Thyroid gland (tissue), 4 donors: ENCODE data around the gene ZBTB8OS. TPM values are rescaled to one million over a fixed set of nuclear protein-coding genes. Genes with fewer than 3 reads are reported as not detected.
A peak's percentile ranks its signal among the peaks of the same experiment; 100 is the strongest.

Experiments
- DNase-seq, 2 donors: peaks; one replicate each; pipeline ENCODE4 v3.0.0-alpha.2; 2019
- H3K27ac ChIP-seq, 3 donors: fragments of 200-600 bp; sonication (generic); 1 replicate in 2 of 3; 2 replicates in 1 of 3; pipeline ENCODE4 v1.5.1; 2016 to 2019; ENCODE audit warnings: mild to moderate bottlenecking in 1 of 3, moderate library complexity in 1 of 3
- H3K27me3 ChIP-seq: fragments of 200-600 bp; sonication (generic); one replicate; pipeline ENCODE4 v1.5.1; 2019
- H3K36me3 ChIP-seq, 2 donors: fragments of 200-600 bp; sonication (generic); one replicate each; pipeline ENCODE4 v1.5.1; 2016 to 2019
- H3K4me1 ChIP-seq, 2 donors: fragments of 200-600 bp; sonication (generic); one replicate each; pipeline ENCODE4 v1.5.1; 2017 to 2019
- H3K4me3 ChIP-seq, 3 donors: fragments of 200-600 bp; sonication (generic); replicated peaks in 1 of 3; 1 replicate in 2 of 3; 2 replicates in 1 of 3; pipeline ENCODE4 v1.5.1; 2016; ENCODE audit warnings: mild to moderate bottlenecking in 1 of 3
- H3K9me3 ChIP-seq: fragments of 200-600 bp; sonication (generic); one replicate; pipeline ENCODE4 v1.5.1; 2017
- POLR2A ChIP-seq, 2 donors: fragments of 450-650 bp; IDR thresholded peaks; one replicate each; pipeline ENCODE4 v1.6.1; 2017; ENCODE audit warnings: antibody characterized with exemption in 2 of 2, mild to moderate bottlenecking in 2 of 2, moderate library complexity in 1 of 2
- WGBS, 2 donors: methylation state at CpG; one replicate each; pipeline ENCODE4 v1.1.5; 2017; 5-methylcytosine and 5-hydroxymethylcytosine counted together
- intact Hi-C: fragments of 100-400 bp; cut with DNase I; formaldehyde crosslinking; loops from one replicate; pipeline ENCODE4 v1.15.1; 2023
- total RNA-seq, 4 donors: library from RNA; depleted of rRNA; stranded (reverse); fragments of >200 nt; gene quantifications; one replicate each; pipeline ENCODE4 v1.2.3, GENCODE V29; 2016
- TF ChIP-seq, protein P1 (sequence below), 6 experiments: fragments of 200-600 bp in 3 of 6; fragments of 450-650 bp in 3 of 6; sonication (generic) in 3 of 6; IDR thresholded peaks; one replicate each; pipeline ENCODE4 v1.5.1; 2016 to 2019; ENCODE audit warnings: antibody characterized with exemption in 6 of 6, mild to moderate bottlenecking in 2 of 6, inconsistent platforms in 1 of 6, moderate library complexity in 1 of 6

The ZBTB8OS gene
- total RNA-seq, 4 donors from 2014 or later = 28.3 to 43.4 (median 34.9) TPM

DNA sequence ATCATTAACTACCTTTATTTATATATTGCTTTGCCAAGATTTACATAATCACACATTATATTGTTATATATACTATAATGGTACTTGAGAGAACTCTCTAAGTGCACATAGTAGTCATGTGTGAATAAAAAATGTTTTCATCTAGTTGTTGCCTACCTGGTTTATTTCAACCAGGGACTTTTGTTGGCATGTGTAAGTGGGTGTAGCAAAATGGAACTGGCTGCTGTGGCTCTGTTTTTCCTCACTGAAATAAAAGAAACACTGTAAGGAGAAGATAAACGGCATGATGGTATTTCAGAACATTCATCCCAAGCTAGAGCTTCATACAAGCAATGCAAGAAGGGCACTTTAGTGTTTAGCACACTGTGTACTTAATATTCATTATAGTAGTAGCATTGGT is 15.6 kb upstream of the ZBTB8OS start:
- WGBS, 2 donors = 37 to 56% methylated on average over 1 of the region's 1 CpG
- intact Hi-C loops = no loop called here
- H3K36me3 ChIP-seq = peaks cover 39 to 41% of the 10 kb centered on the region in 2 donors

DNA sequence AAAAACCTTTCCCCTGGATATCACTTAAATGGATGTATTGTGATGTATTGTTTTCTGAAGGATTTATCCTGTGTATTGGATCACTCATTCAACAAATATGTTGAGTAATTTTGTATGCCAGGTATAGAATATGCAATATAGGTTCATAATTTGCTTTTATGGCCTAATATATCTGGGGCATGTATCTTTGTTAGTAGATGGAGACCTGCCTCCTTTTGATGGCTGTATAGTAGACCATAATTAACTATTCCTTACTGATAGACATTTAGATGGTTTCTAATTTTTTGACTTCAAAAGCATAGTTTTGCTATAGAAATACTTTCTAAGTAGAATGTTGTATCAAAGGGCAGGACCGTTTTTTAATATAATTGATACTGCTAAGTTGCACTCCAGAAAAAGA is 9.2 kb upstream of the ZBTB8OS start:
- TF ChIP-seq, protein P1, sequence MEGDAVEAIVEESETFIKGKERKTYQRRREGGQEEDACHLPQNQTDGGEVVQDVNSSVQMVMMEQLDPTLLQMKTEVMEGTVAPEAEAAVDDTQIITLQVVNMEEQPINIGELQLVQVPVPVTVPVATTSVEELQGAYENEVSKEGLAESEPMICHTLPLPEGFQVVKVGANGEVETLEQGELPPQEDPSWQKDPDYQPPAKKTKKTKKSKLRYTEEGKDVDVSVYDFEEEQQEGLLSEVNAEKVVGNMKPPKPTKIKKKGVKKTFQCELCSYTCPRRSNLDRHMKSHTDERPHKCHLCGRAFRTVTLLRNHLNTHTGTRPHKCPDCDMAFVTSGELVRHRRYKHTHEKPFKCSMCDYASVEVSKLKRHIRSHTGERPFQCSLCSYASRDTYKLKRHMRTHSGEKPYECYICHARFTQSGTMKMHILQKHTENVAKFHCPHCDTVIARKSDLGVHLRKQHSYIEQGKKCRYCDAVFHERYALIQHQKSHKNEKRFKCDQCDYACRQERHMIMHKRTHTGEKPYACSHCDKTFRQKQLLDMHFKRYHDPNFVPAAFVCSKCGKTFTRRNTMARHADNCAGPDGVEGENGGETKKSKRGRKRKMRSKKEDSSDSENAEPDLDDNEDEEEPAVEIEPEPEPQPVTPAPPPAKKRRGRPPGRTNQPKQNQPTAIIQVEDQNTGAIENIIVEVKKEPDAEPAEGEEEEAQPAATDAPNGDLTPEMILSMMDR (IDR thresholded peaks at IDR 0.05) = no peak
- TF ChIP-seq POLR2A (IDR thresholded peaks at IDR 0.05) = no peak
- 93 to 97% methylated on average over 1 of the region's 1 CpG for WGBS, 2 donors
- Histone ChIP-seq H3K27ac (no peak overlapping the region), H3K27me3 (no peaks in the 10 kb centered on the region), H3K4me3 (no peak overlapping the region), H3K4me1 (no peaks in the 10 kb centered on the region), H3K36me3 (peaks cover 49 to 52% of the 10 kb centered on the region in 2 donors), H3K9me3 (no peaks in the 10 kb centered on the region)
- DNase-seq = no peak
- intact Hi-C loops = no loop called here

More for the DNA sequence above, 15.6 kb upstream of the ZBTB8OS start:
- Histone ChIP-seq H3K4me1 (peaks cover 5 to 9% of the 10 kb centered on the region in 2 donors), H3K4me3 (no peak overlapping the region), H3K27ac (no peak overlapping the region), H3K9me3 (no peaks in the 10 kb centered on the region), H3K27me3 (no peaks in the 10 kb centered on the region)
- no peak for DNase-seq
- TF ChIP-seq, protein P1 (IDR thresholded peaks at IDR 0.05) = no peak
- no peak for TF ChIP-seq POLR2A (IDR thresholded peaks at IDR 0.05)

DNA sequence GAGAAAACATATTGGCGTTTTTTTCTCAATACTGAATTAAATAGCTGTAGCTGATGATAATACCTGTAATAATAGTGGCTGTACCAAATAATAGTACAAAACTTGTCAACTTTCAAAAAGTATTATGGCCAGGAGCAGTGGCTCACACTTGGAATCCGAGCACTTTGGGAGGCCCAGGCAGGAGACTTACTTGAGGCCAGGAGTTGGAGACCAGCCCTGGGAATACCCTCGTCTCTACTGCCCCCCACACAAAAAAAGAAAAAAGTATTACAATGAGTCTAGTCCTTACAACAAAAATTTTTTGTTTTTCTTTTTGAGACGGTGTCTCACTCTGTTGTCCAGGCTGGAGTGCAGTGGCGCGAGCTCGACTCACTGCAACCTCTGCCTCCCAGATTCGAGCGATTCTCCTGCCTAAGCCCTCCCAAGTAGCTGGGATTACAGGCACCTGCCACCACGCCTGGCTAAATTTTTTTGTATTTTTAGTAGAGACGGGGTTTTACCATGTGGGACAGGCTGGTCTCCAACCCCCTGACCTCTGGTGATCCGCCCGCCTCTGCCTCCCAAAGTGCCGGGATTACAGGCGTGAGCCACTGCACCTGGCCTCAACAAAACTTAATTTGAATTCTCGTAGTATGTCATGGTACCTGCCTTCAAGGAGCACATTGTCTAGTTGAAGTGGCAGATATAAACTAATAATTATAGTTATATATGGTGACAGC is 2.1 kb upstream of the ZBTB8OS start:
- Histone ChIP-seq H3K9me3 (no peaks in the 10 kb centered on the region), H3K36me3 (peaks cover 6 to 10% of the 10 kb centered on the region in 2 donors), H3K27ac (no peak overlapping the region), H3K4me3 (peak overlapping the region in 1 of 3 donors; percentile 87), H3K4me1 (peaks cover 21 to 34% of the 10 kb centered on the region in 2 donors), H3K27me3 (no peaks in the 10 kb centered on the region)
- 89 to 91% methylated on average over 16 of the region's 16 CpGs for WGBS, 2 donors
- intact Hi-C loops = no loop called here
- DNase-seq = no peak
- TF ChIP-seq POLR2A (IDR thresholded peaks at IDR 0.05) = no peak
- TF ChIP-seq, protein P1 (IDR thresholded peaks at IDR 0.05) = no peak

DNA sequence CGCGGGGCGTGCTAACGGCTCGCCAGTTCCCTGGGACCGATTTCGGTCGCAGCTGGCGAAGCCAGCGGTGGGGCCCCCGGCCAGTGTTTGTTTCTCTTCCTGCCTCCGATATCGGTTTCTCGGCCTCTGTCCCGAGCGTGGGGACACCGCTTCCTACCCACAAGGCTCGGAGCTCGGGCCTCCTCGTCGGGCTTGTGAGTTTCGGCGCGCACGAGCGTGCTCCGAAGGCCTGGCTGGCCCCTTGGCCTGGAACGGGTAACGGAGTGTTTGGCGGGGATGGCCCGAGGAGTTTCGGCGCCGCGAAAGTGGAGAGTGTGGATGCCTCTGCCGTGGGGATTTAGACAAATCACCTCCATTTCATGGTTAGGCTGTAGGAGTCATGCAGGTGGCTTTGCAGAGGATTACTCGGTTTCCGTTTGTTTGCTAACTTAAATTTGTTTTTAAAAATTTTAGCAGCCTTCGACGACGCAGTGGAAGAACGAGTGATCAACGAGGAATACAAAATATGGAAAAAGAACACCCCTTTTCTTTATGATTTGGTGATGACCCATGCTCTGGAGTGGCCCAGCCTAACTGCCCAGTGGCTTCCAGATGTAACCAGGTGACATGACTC is 1.2 kb upstream of the ZBTB8OS start:
- peaks cover under 1 to 3% of the 10 kb centered on the region in 2 donors for H3K36me3 ChIP-seq
- 1 to 8% methylated on average over 8 to 26 of the region's 43 CpGs for WGBS, 2 donors
- peak overlapping the region; percentile 41 to 87 (median 81) for H3K4me3 ChIP-seq
- H3K4me1 ChIP-seq = peaks cover 21 to 34% of the 10 kb centered on the region in 2 donors
- H3K27me3 ChIP-seq = no peaks in the 10 kb centered on the region
- intact Hi-C loops = no loop called here
- peak in 1 of 2 donors; percentile 52 for DNase-seq
- peak overlapping the region; percentile 67 to 99 (median 97) for H3K27ac ChIP-seq
- H3K9me3 ChIP-seq = no peaks in the 10 kb centered on the region
- TF ChIP-seq, protein P1 (IDR thresholded peaks at IDR 0.05) = no peak
- TF ChIP-seq POLR2A (IDR thresholded peaks at IDR 0.05) = no peak
